Ishikawa (cell line): ENCODE measurements around the gene ATG9A.

Source experiments
- CEBPB ChIP-seq: IDR thresholded peaks from 2 replicates; pipeline ENCODE4 v1.6.1; 2012
- CREB1 ChIP-seq: IDR thresholded peaks from 2 replicates; pipeline ENCODE4 v1.6.1; 2012; ENCODE audit warnings: low read depth
- EP300 ChIP-seq: IDR thresholded peaks from 2 replicates; pipeline ENCODE4 v1.6.1; 2012; ENCODE audit warnings: borderline replicate concordance
- MAX ChIP-seq: IDR thresholded peaks from 2 replicates; pipeline ENCODE4 v1.6.1; 2012
- NFIC ChIP-seq: IDR thresholded peaks from 2 replicates; pipeline ENCODE4 v1.6.1; 2012
- RAD21 ChIP-seq: IDR thresholded peaks from 2 replicates; pipeline ENCODE4 v1.6.1; 2012; ENCODE audit warnings: low read depth
- REST ChIP-seq: IDR thresholded peaks from 2 replicates; pipeline ENCODE4 v1.6.1; 2012; ENCODE audit warnings: low read depth, mild to moderate bottlenecking
- TAF1 ChIP-seq: IDR thresholded peaks from 2 replicates; pipeline ENCODE4 v1.6.1; 2012; ENCODE audit warnings: low read depth, mild to moderate bottlenecking
- TCF12 ChIP-seq: IDR thresholded peaks from 2 replicates; pipeline ENCODE4 v1.6.1; 2012; ENCODE audit warnings: low read depth
- TEAD4 ChIP-seq: IDR thresholded peaks from 2 replicates; pipeline ENCODE4 v1.6.1; 2012
- USF1 ChIP-seq: IDR thresholded peaks from 2 replicates; pipeline ENCODE4 v1.6.1; 2012
- YY1 ChIP-seq: IDR thresholded peaks from 2 replicates; pipeline ENCODE4 v1.6.1; 2012; ENCODE audit warnings: low read depth
- ZBTB7A ChIP-seq: IDR thresholded peaks from 2 replicates; pipeline ENCODE4 v1.6.1; 2012; ENCODE audit warnings: low read depth

The ATG9A gene

GRCh38 chr2:219266232-219266631 lies 36.8 kb upstream of the ATG9A start:
- TF ChIP-seq NFIC (no peak), USF1 (no peak), TCF12 (no peak), REST (no peak), CEBPB (no peak), CREB1 (no peak)

GRCh38 chr2:219261024-219261855 lies 31.8 kb upstream of the ATG9A start:
- TF ChIP-seq CREB1, result no peak
- TF ChIP-seq CEBPB, result no peak
- no peak for TF ChIP-seq TEAD4
- TF ChIP-seq TAF1, result no peak
- TF ChIP-seq EP300, result no peak
- no peak for TF ChIP-seq RAD21
- no peak for TF ChIP-seq NFIC

GRCh38 chr2:219254590-219255201 lies 25.3 kb upstream of the ATG9A start:
- TF ChIP-seq CEBPB, result no peak
- no peak for TF ChIP-seq USF1
- TF ChIP-seq CREB1, result no peak
- TF ChIP-seq NFIC, result no peak
- no peak for TF ChIP-seq RAD21
- TF ChIP-seq EP300, result no peak
- no peak for TF ChIP-seq REST
- no peak for TF ChIP-seq TCF12
- TF ChIP-seq YY1, result no peak
- no peak for TF ChIP-seq ZBTB7A

GRCh38 chr2:219253753-219254589 lies 24.5 kb upstream of the ATG9A start, which contains the start of gene TUBA4A:
TSS of gene TUBA4A (minus strand) at chr2:219253918. CDS start at chr2:219253858, 60 bp downstream.
- no peak for TF ChIP-seq REST
- TF ChIP-seq CEBPB, result no peak
- no peak for TF ChIP-seq NFIC
- TF ChIP-seq TAF1, result 0 out of 2 replicates have a peak, but pooled peaks have one; percentile 25
- TF ChIP-seq MAX, result peak; percentile 30
- TF ChIP-seq TCF12, result 0 out of 2 replicates have a peak, but pooled peaks have one; percentile 41
- TF ChIP-seq ZBTB7A, result peak; percentile 94
